ENCODE measurements around the gene LTBP1.

Gene LTBP1

DNA sequence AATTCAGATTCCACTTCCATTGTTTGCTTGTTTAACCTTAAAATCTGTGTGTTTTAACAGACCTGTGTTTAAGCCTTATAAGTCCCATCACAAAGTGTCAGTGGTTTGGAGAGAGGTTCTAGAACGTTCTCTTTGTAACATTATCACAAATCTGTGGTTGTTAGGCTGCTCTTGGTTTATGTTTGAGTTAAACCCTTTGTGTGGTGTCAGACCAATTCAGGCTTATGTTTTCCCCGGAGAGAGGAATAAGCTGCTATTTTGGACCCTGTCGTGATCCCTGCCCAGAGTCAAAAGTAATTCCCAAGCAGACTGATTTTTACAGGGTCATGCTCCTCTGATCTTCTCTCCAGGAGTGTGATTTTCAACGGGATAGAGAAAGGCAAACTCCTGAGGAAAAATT, 43.8 kb upstream of the LTBP1 start:
- H3K4me3 ChIP-seq: no peak overlapping the region
- H3K9me3 ChIP-seq: no peaks in the 10 kb centered on the region
- H3K4me1 ChIP-seq: peaks cover 0 to 30% (median 4%) of the 10 kb centered on the region in 4 donors
- H3K36me3 ChIP-seq: no peaks in the 10 kb centered on the region
- TF ChIP-seq, protein P1, sequence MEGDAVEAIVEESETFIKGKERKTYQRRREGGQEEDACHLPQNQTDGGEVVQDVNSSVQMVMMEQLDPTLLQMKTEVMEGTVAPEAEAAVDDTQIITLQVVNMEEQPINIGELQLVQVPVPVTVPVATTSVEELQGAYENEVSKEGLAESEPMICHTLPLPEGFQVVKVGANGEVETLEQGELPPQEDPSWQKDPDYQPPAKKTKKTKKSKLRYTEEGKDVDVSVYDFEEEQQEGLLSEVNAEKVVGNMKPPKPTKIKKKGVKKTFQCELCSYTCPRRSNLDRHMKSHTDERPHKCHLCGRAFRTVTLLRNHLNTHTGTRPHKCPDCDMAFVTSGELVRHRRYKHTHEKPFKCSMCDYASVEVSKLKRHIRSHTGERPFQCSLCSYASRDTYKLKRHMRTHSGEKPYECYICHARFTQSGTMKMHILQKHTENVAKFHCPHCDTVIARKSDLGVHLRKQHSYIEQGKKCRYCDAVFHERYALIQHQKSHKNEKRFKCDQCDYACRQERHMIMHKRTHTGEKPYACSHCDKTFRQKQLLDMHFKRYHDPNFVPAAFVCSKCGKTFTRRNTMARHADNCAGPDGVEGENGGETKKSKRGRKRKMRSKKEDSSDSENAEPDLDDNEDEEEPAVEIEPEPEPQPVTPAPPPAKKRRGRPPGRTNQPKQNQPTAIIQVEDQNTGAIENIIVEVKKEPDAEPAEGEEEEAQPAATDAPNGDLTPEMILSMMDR (IDR thresholded peaks at IDR 0.05): no peak
- intact Hi-C loops (cut with DNase I; ENCODE audit: low total_unique reads): no loop called here
- H3K27me3 ChIP-seq: no peaks in the 10 kb centered on the region
- DNase-seq: no peak
- H3K27ac ChIP-seq: no peak overlapping the region

DNA sequence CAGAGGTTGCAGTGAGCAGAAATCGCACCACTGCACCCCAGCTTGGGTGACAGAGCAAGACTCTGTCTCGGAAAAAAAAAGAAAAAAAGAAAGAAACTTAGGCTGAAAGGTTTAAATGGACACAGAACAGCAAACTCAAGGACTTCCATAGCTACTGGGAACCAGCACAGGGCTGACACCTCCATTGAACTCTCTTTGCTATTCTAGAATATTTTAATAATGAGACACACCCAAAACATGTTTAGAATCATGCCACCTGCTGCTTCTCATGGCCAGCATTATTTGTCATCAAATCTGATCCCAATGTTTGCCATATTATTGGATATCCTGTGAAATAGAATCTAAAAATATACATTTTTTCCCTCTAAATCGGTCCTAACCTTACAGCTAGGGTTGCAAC, 42.7 kb upstream of the LTBP1 start:
- DNase-seq: no peak
- no peaks in the 10 kb centered on the region for H3K36me3 ChIP-seq
- peak overlapping the region in 1 of 2 donors; percentile 27 for H3K27ac ChIP-seq
- intact Hi-C loops (cut with DNase I; ENCODE audit: low total_unique reads): no loop called here
- no peak overlapping the region for H3K4me3 ChIP-seq
- H3K27me3 ChIP-seq: no peaks in the 10 kb centered on the region
- TF ChIP-seq, protein P1 (IDR thresholded peaks at IDR 0.05): no peak
- peaks cover 0 to 30% (median 4%) of the 10 kb centered on the region in 4 donors for H3K4me1 ChIP-seq
- no peaks in the 10 kb centered on the region for H3K9me3 ChIP-seq

DNA sequence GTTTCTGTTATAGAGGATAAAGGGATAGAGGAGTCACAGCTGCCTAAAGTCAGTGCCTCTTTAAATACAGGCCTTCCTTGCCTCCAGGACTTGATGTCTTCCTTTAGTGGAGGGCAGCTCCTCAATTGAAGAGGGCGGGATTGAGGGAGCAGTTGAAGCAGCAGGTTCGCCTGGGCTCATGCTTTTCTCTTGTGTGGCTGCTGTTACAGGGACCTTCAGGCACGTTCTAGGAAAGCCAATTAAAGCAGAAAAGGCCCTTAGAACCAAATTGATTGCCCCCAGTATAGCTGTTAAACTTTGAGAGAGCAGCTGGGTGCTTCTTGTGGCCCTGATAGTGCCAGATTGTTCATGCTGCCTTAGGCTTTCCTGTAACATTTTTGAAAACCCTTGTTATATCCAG, 42.0 kb upstream of the LTBP1 start:
- no peak overlapping the region for H3K4me3 ChIP-seq
- no peaks in the 10 kb centered on the region for H3K36me3 ChIP-seq
- no peaks in the 10 kb centered on the region for H3K27me3 ChIP-seq
- intact Hi-C loops (cut with DNase I; ENCODE audit: low total_unique reads): no loop called here
- TF ChIP-seq, protein P1 (IDR thresholded peaks at IDR 0.05): no peak
- peak overlapping the region; percentile 27 to 31 for H3K27ac ChIP-seq
- no peaks in the 10 kb centered on the region for H3K9me3 ChIP-seq
- DNase-seq: no peak
- peaks cover 0 to 30% (median 4%) of the 10 kb centered on the region in 4 donors for H3K4me1 ChIP-seq

DNA sequence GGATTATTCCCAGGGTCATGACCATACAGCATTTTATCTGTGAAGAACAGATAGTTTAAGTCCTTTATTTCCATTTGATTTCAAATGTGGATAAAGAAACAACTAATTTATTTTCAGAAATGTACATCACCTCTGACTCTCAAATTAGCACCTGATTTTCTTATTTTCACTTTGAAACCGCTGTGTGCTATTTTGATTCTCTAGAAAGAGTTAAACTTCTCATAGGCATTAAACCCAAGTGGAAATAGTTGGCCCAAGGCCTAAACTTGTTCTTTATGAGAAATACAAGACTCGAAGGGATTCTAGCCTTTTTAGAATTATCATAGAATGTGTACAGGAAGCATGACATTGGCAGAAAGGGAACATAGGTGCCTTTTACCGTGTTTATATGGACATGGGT, 41.5 kb upstream of the LTBP1 start:
- intact Hi-C loops (cut with DNase I; ENCODE audit: low total_unique reads): no loop called here
- H3K27me3 ChIP-seq: no peaks in the 10 kb centered on the region
- peaks cover 0 to 30% (median 4%) of the 10 kb centered on the region in 4 donors for H3K4me1 ChIP-seq
- DNase-seq: no peak
- no peak overlapping the region for H3K4me3 ChIP-seq
- no peaks in the 10 kb centered on the region for H3K36me3 ChIP-seq
- peak overlapping the region; percentile 27 to 31 for H3K27ac ChIP-seq
- TF ChIP-seq, protein P1 (IDR thresholded peaks at IDR 0.05): no peak
- no peaks in the 10 kb centered on the region for H3K9me3 ChIP-seq

DNA sequence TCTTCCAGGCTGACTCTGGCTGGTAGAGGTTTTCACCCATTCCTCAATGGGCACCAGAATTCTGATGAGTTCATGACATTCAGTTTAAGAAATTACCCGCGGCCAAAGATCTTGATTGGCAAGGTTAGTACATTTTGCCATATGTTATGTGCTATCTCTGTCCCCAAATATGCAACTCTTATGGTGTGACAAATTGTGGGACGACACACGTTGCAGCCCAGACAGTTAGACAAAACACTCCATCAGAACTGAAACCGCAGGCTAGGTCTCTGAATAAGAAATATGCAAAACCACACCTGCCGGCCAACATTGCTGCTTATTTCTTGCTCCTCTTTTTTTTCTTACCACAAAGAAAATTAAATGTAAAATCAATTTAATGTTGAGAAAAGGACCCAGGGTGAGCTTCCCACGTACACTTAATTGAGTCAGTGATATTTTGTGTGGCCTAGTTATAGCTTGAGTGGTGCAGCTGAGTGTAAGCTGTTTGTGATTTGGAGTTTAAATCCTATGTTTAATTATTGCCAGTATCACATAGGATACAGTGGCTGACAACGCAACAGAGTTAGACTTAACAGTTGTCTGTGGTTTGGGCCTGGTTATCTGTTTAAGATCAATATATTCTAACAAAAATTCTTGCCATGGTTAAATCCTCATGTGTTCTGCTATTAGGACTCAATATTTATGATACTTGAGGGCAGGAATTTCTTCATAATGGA, 35.7 kb upstream of the LTBP1 start:
- Histone ChIP-seq H3K36me3 (no peaks in the 10 kb centered on the region), H3K27me3 (no peaks in the 10 kb centered on the region), H3K4me1 (peaks cover 0 to under 1% (median 0%) of the 10 kb centered on the region in 4 donors), H3K4me3 (no peak overlapping the region), H3K9me3 (no peaks in the 10 kb centered on the region), H3K27ac (no peak overlapping the region)
- intact Hi-C loops (cut with DNase I; ENCODE audit: low total_unique reads): no loop called here
- TF ChIP-seq, protein P1 (IDR thresholded peaks at IDR 0.05): no peak
- DNase-seq: no peak
